GM11168 (cell line): ENCODE data around the gene BCL11B.

Experiments
- in situ Hi-C: fragments of 300-500 bp; cut with MboI; formaldehyde crosslinking; loops from one replicate; pipeline ENCODE4 v1.12.0; 2022; ENCODE audit warnings: low sequenced_read_pairs; ENCODE audit not compliant: unreplicated experiment

BCL11B gene

GRCh38 chr14:99271951-99272631 lies at the start of gene BCL11B:
Gene BCL11B, minus strand, starts transcription at chr14:99272197. Its CDS starts 979 bp downstream, at chr14:99271218.
- in situ Hi-C loops: loop anchor here (25.0 kb wide), 1 partner anchor 1135 kb away; no protein-coding TSS in a partner anchor

GRCh38 chr14:99321236-99321925 lies 49.4 kb upstream of the BCL11B start:
- in situ Hi-C loops: no loop called here

- in situ Hi-C loops: no loop called here
Observed at GRCh38 chr14:99320621-99321235, 48.7 kb upstream of the BCL11B start.

- in situ Hi-C loops: no loop called here
Observed at GRCh38 chr14:99320105-99320572, 48.1 kb upstream of the BCL11B start.

GRCh38 chr14:99318959-99319295 lies 46.9 kb upstream of the BCL11B start:
- in situ Hi-C loops: no loop called here

- in situ Hi-C loops: no loop called here
Observed at GRCh38 chr14:99318091-99318958, 46.3 kb upstream of the BCL11B start.

- in situ Hi-C loops: no loop called here
Observed at GRCh38 chr14:99317231-99318090, 45.5 kb upstream of the BCL11B start.

- in situ Hi-C loops: no loop called here
Observed at GRCh38 chr14:99316281-99317163, 44.5 kb upstream of the BCL11B start.

- in situ Hi-C loops: no loop called here
Observed at GRCh38 chr14:99315197-99315596, 43.2 kb upstream of the BCL11B start.

GRCh38 chr14:99314623-99315022 lies 42.6 kb upstream of the BCL11B start:
- in situ Hi-C loops: no loop called here

- in situ Hi-C loops: no loop called here
Observed at GRCh38 chr14:99313234-99313633, 41.2 kb upstream of the BCL11B start.

- in situ Hi-C loops: no loop called here
Observed at GRCh38 chr14:99312106-99312505, 40.1 kb upstream of the BCL11B start.

GRCh38 chr14:99309220-99309766 lies 37.3 kb upstream of the BCL11B start:
- in situ Hi-C loops: no loop called here

GRCh38 chr14:99304208-99304607 lies 32.2 kb upstream of the BCL11B start:
- in situ Hi-C loops: no loop called here

- in situ Hi-C loops: no loop called here
Observed at GRCh38 chr14:99300190-99300589, 28.2 kb upstream of the BCL11B start.

- in situ Hi-C loops: no loop called here
Observed at GRCh38 chr14:99296517-99296916, 24.5 kb upstream of the BCL11B start.

GRCh38 chr14:99289394-99290189 lies 17.6 kb upstream of the BCL11B start:
- in situ Hi-C loops: no loop called here
